Stomach (tissue), 9 donors: ENCODE measurements around the gene TTL. TPM values are rescaled to one million over a fixed set of nuclear protein-coding genes. Genes with fewer than 3 reads are reported as not detected.

Experiments used
- DNase-seq, 2 donors: peaks; one replicate each; pipeline versions ENCODE4 v3.0.0 to v3.0.0-alpha.2; 2013 to 2019
- H3K27ac ChIP-seq, 5 donors: fragments of 200-600 bp in 4 of 5; sonication (generic) in 4 of 5; one replicate each; pipeline ENCODE4 v1.5.1; 2013 to 2019; ENCODE audit warnings: mild to moderate bottlenecking in 1 of 5, moderate library complexity in 1 of 5
- H3K27me3 ChIP-seq, 3 donors: fragments of 200-600 bp; sonication (generic); one replicate each; pipeline ENCODE4 v1.5.1; 2017 to 2019; ENCODE audit warnings: mixed run types in 1 of 3
- H3K36me3 ChIP-seq, 4 donors: fragments of 200-600 bp; sonication (generic); 1 replicate in 3 of 4; 2 replicates in 1 of 4; pipeline ENCODE4 v1.5.1; 2016 to 2019
- H3K4me1 ChIP-seq, 4 donors: fragments of 200-600 bp; sonication (generic); one replicate each; pipeline ENCODE4 v1.5.1; 2016 to 2019
- H3K4me3 ChIP-seq, 4 donors: fragments of 200-600 bp; sonication (generic) in 3 of 4; one replicate each; pipeline ENCODE4 v1.5.1; 2016 to 2019; ENCODE audit warnings: mild to moderate bottlenecking in 1 of 4
- H3K9me3 ChIP-seq, 4 donors: fragments of 200-600 bp; sonication (generic); one replicate each; pipeline ENCODE4 v1.5.1; 2016 to 2019
- CTCF ChIP-seq, 7 experiments: fragments of 450-650 bp in 4 of 7; fragments of 200-600 bp in 3 of 7; sonication (generic) in 3 of 7; IDR thresholded peaks; one replicate each; pipeline ENCODE4 v1.5.1; 2016 to 2019; ENCODE audit warnings: antibody characterized with exemption in 7 of 7, control low read depth in 2 of 7, mild to moderate bottlenecking in 1 of 7
- EP300 ChIP-seq: sonication (generic); formaldehyde crosslinking; IDR thresholded peaks from one replicate; pipeline ENCODE4 v1.6.1; 2017; ENCODE audit warnings: antibody characterized with exemption
- POLR2A ChIP-seq, 4 donors: fragments of 450-650 bp; IDR thresholded peaks; one replicate each; pipeline ENCODE4 v1.6.1; 2016; ENCODE audit warnings: antibody characterized with exemption in 4 of 4, control low read depth in 2 of 4, mild to moderate bottlenecking in 1 of 4, moderate library complexity in 1 of 4
- POLR2AphosphoS5 ChIP-seq, 3 donors: sonication (generic); formaldehyde crosslinking; IDR thresholded peaks; one replicate each; pipeline ENCODE4 v1.6.1; 2016; ENCODE audit warnings: antibody characterized with exemption in 3 of 3
- WGBS, 5 donors: extraction: QIAGEN DNeasy Blood & Tissue Kit in 3 of 5; methylation state at CpG; one replicate each; pipeline versions ENCODE4 v1.1.5 to v1.1.7; 2013 to 2018; 5-methylcytosine and 5-hydroxymethylcytosine counted together
- intact Hi-C: fragments of 100-400 bp; cut with DNase I; formaldehyde crosslinking; loops from one replicate; pipeline ENCODE4 v1.15.1; 2023; ENCODE audit warnings: low total_unique reads
- polyA plus RNA-seq, 3 donors: library from polyadenylated mRNA; stranded (reverse); fragments of 200-250 nt; gene quantifications; one replicate each; pipeline ENCODE4 v1.2.3, GENCODE V29; 2013
- total RNA-seq, 5 donors: library from RNA; depleted of rRNA; stranded (reverse); fragments of >200 nt; gene quantifications; one replicate each; pipeline versions ENCODE4 v1.1.0 to v1.2.3, GENCODE V29; 2014 to 2016
- donor health status: healthy with polysubstance abuse.
- donor health status: Bipolar disorder and iron deficiency.
- donor health status: healthy.

The TTL gene
- total and polyA plus RNA-seq, 8 donors, result 2.7 to 26.5 (median 6.0) TPM

GRCh38 chr2:112582314-112582746 lies 100.4 kb downstream of the TTL start:
- DNase-seq, result peak in 1 of 2 donors; percentile 81
- WGBS, 5 donors, result 37 to 44% (median 40%) methylated on average over 10 of the region's 10 CpGs
- intact Hi-C loops, result no loop called here
- TF ChIP-seq CTCF (IDR thresholded peaks at IDR 0.05), result peak in 5 of 7 experiments; percentile 17 to 77 (median 42)
- TF ChIP-seq EP300, result no peak
- no peak for TF ChIP-seq POLR2AphosphoS5 (IDR thresholded peaks at IDR 0.05)
- no peak for TF ChIP-seq POLR2A (IDR thresholded peaks at IDR 0.05)
- Histone ChIP-seq H3K27me3 (no peaks in the 10 kb centered on the region), H3K4me3 (no peak overlapping the region), H3K9me3 (no peaks in the 10 kb centered on the region), H3K4me1 (peaks cover 8 to 42% (median 30%) of the 10 kb centered on the region in 4 donors), H3K36me3 (peaks cover 0 to 14% (median 13%) of the 10 kb centered on the region in 4 donors), H3K27ac (no peak overlapping the region)

GRCh38 chr2:112583497-112584133 lies 101.7 kb downstream of the TTL start:
- intact Hi-C loops, result no loop called here
- 29 to 53% (median 38%) methylated on average over 14 to 19 of the region's 19 CpGs for WGBS, 5 donors
- Histone ChIP-seq H3K4me3 (peak overlapping the region; percentile 53 to 69 (median 62)), H3K36me3 (peaks cover 0 to 27% (median 26%) of the 10 kb centered on the region in 4 donors), H3K27me3 (no peaks in the 10 kb centered on the region), H3K4me1 (peaks cover 8 to 42% (median 33%) of the 10 kb centered on the region in 4 donors), H3K27ac (peak overlapping the region; percentile 92 to 98 (median 94)), H3K9me3 (no peaks in the 10 kb centered on the region)
- TF ChIP-seq POLR2A (IDR thresholded peaks at IDR 0.05) (no peak), POLR2AphosphoS5 (IDR thresholded peaks at IDR 0.05) (no peak), EP300 (no peak), CTCF (IDR thresholded peaks at IDR 0.05) (no peak)
- peak in 1 of 2 donors; percentile 53 for DNase-seq

- H3K36me3 ChIP-seq, result peaks cover 0 to 33% (median 32%) of the 10 kb centered on the region in 4 donors
- peak within 1 kb of the TSS; percentile 92 to 98 (median 94) for H3K27ac ChIP-seq
- peaks cover 8 to 38% (median 30%) of the 10 kb centered on the region in 4 donors for H3K4me1 ChIP-seq
- 0 to 1% (median 1%) methylated on average over 50 to 54 of the region's 54 CpGs for WGBS, 5 donors
- H3K4me3 ChIP-seq, result peak within 1 kb of the TSS; percentile 53 to 69 (median 62)
- no peaks in the 10 kb centered on the region for H3K9me3 ChIP-seq
- peak; percentile 95 to 98 for DNase-seq
- H3K27me3 ChIP-seq, result no peaks in the 10 kb centered on the region
- peak; percentile 19 for TF ChIP-seq EP300
- TF ChIP-seq POLR2AphosphoS5 (IDR thresholded peaks at IDR 0.05), result peak; percentile 81 to 93 (median 81)
- TF ChIP-seq CTCF (IDR thresholded peaks at IDR 0.05), result peak in 3 of 7 experiments; percentile 21 to 23 (median 23)
- peak in 1 of 4 donors; percentile 64 for TF ChIP-seq POLR2A (IDR thresholded peaks at IDR 0.05)
- intact Hi-C loops, result no loop called here
Observed at GRCh38 chr2:112584134-112584890, 102.4 kb downstream of the TTL start, which contains the start of gene CHCHD5. TSS of gene CHCHD5 (plus strand) at chr2:112584609. CDS start at chr2:112584648, 39 bp downstream.

- peaks cover 8 to 36% (median 29%) of the 10 kb centered on the region in 4 donors for H3K4me1 ChIP-seq
- WGBS, 5 donors, result 65 to 70% (median 67%) methylated on average over 3 of the region's 3 CpGs
- H3K9me3 ChIP-seq, result no peaks in the 10 kb centered on the region
- H3K27ac ChIP-seq, result peak overlapping the region; percentile 92 to 98 (median 94)
- TF ChIP-seq CTCF (IDR thresholded peaks at IDR 0.05) (no peak), POLR2AphosphoS5 (IDR thresholded peaks at IDR 0.05) (no peak), EP300 (no peak), POLR2A (IDR thresholded peaks at IDR 0.05) (no peak)
- no peak for DNase-seq
- intact Hi-C loops, result no loop called here
- H3K27me3 ChIP-seq, result no peaks in the 10 kb centered on the region
- H3K4me3 ChIP-seq, result peak overlapping the region; percentile 53 to 69 (median 62)
- H3K36me3 ChIP-seq, result peaks cover 0 to 38% (median 37%) of the 10 kb centered on the region in 4 donors
Observed at GRCh38 chr2:112584891-112585250, 102.9 kb downstream of the TTL start.
